GM23248 (cell line): ENCODE data around the gene BEND4. TPM values are rescaled to one million over a fixed set of nuclear protein-coding genes. Genes with fewer than 3 reads are reported as not detected.
A peak's percentile ranks its signal among the peaks of the same experiment; 100 is the strongest.

Source experiments
- DNase-seq: peaks from one replicate; pipeline ENCODE4 v3.0.0-alpha.2; 2015
- H2AFZ ChIP-seq: fragments of 200-600 bp; sonication (generic); 2 replicates; pipeline ENCODE4 v1.6.1; 2016; ENCODE audit warnings: antibody characterized with exemption
- H3F3A ChIP-seq: fragments of 200-600 bp; sonication (generic); 2 replicates; pipeline ENCODE4 v1.6.1; 2016; ENCODE audit warnings: mild to moderate bottlenecking, antibody characterized with exemption, mixed run types; ENCODE audit not compliant: insufficient read depth
- H3K27ac ChIP-seq: fragments of 200-600 bp; sonication (generic); 2 replicates; pipeline ENCODE4 v1.5.1; 2016; ENCODE audit warnings: mild to moderate bottlenecking
- H3K27me3 ChIP-seq: fragments of 200-600 bp; sonication (generic); replicated peaks from 2 replicates; pipeline ENCODE4 v1.6.1; 2016; ENCODE audit warnings: mild to moderate bottlenecking; ENCODE audit not compliant: insufficient read depth
- H3K36me3 ChIP-seq: fragments of 200-600 bp; sonication (generic); 2 replicates; pipeline ENCODE4 v1.6.1; 2016; ENCODE audit warnings: low read depth, mild to moderate bottlenecking
- H3K4me1 ChIP-seq: fragments of 200-600 bp; sonication (generic); 2 replicates; pipeline ENCODE4 v1.6.1; 2016; ENCODE audit warnings: mild to moderate bottlenecking; ENCODE audit not compliant: insufficient read depth
- H3K4me2 ChIP-seq: fragments of 200-600 bp; sonication (generic); one replicate; pipeline ENCODE4 v1.6.1; 2016; ENCODE audit warnings: mild to moderate bottlenecking; ENCODE audit not compliant: unreplicated experiment
- H3K4me3 ChIP-seq: fragments of 200-600 bp; sonication (generic); 2 replicates; pipeline ENCODE4 v1.5.1; 2016; ENCODE audit warnings: mild to moderate bottlenecking
- H3K79me2 ChIP-seq: fragments of 200-600 bp; sonication (generic); 2 replicates; pipeline ENCODE4 v1.6.1; 2016; ENCODE audit warnings: mild to moderate bottlenecking; ENCODE audit not compliant: insufficient read depth
- H3K9ac ChIP-seq: fragments of 200-600 bp; sonication (generic); 2 replicates; pipeline ENCODE4 v1.6.1; 2016; ENCODE audit warnings: mild to moderate bottlenecking
- H3K9me2 ChIP-seq: fragments of 200-600 bp; sonication (generic); 2 replicates; pipeline ENCODE4 v1.6.1; 2016; ENCODE audit warnings: mixed run types, mild to moderate bottlenecking, moderate library complexity; ENCODE audit not compliant: insufficient read depth
- H3K9me3 ChIP-seq: fragments of 200-600 bp; sonication (generic); one replicate; pipeline ENCODE4 v1.6.1; 2017; ENCODE audit warnings: low read depth
- H4K20me1 ChIP-seq: fragments of 200-600 bp; sonication (generic); 2 replicates; pipeline ENCODE4 v1.6.0; 2016; ENCODE audit not compliant: insufficient read depth
- EZH2 ChIP-seq: fragments of 200-600 bp; sonication (generic); IDR thresholded peaks from 2 replicates; pipeline ENCODE4 v1.6.1; 2018; ENCODE audit warnings: antibody characterized with exemption, mild to moderate bottlenecking; ENCODE audit not compliant: insufficient read depth, poor library complexity, severe bottlenecking
- EZH2phosphoT487 ChIP-seq: fragments of 200-600 bp; sonication (generic); IDR thresholded peaks from 2 replicates; pipeline ENCODE4 v1.6.1; 2018; ENCODE audit warnings: antibody characterized with exemption, moderate library complexity, mild to moderate bottlenecking, low read depth; ENCODE audit not compliant: insufficient read depth
- WGBS, 2 experiments: methylation state at CpG; one replicate each; pipeline ENCODE4 v1.1.6; 2015 to 2017; ENCODE audit warnings: low lambda C conversion rate in 2 of 2, low coverage in 1 of 2; ENCODE audit errors: missing lambda C conversion rate in 2 of 2; 5-methylcytosine and 5-hydroxymethylcytosine counted together
- in situ Hi-C: fragments of 300-500 bp; cut with MboI; formaldehyde crosslinking; loops from 2 replicates; pipeline ENCODE4 v1.15.0; 2020
- polyA plus RNA-seq: library from polyadenylated mRNA; unstranded; fragments of >200 nt; fragmentation: Nextera tagmentation; extraction: Ambion mirVana; gene quantifications from 2 replicates; pipeline ENCODE4 v1.2.1, GENCODE V29; 2016
- total RNA-seq: library from RNA; depleted of rRNA; stranded (reverse); fragments of >200 nt; shearing (Covaris generic); gene quantifications from 2 replicates; pipeline ENCODE4 v1.2.3, GENCODE V29; 2014

The BEND4 gene
- total and polyA plus RNA-seq, 2 experiments from 2014 or later = not detected

DNA sequence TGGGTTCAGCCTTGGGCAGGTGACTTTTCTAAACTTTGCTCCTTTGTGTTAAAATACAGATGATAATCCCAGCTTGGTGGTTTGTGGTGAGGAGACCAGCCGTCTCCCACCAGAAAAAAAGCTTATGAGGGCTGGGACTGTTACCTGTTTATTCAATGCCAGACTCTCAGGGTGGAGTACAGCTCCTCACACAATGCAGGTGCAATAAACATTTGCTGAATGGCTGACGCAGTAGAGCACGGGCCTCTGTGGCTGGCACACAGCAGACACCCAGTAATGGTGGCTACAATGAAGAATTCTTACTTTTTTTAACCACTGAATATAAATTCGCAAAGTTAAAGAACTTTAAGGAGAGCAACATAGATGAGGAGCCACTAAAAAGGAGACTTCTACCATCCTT lies 30.2 kb downstream of the BEND4 start:
- H3K4me3 ChIP-seq = no peak overlapping the region
- no peak overlapping the region for H3K9ac ChIP-seq
- no peak overlapping the region for H3K27ac ChIP-seq
- H3K79me2 ChIP-seq = no peaks in the 10 kb centered on the region
- H3F3A ChIP-seq = no peaks in the 10 kb centered on the region
- H3K9me3 ChIP-seq = no peaks in the 10 kb centered on the region
- DNase-seq = no peak
- no peaks in the 10 kb centered on the region for H3K36me3 ChIP-seq
- 59 to 64% methylated on average over 4 of the region's 4 CpGs for WGBS, 2 experiments
- in situ Hi-C loops = no loop called here
- H2AFZ ChIP-seq = no peak overlapping the region
- no peaks in the 10 kb centered on the region for H4K20me1 ChIP-seq
- H3K9me2 ChIP-seq = no peaks in the 10 kb centered on the region
- TF ChIP-seq EZH2 = no peak
- TF ChIP-seq EZH2phosphoT487 = no peak
- peaks cover 30% of the 10 kb centered on the region; the same call in 1 of the 2 replicates for H3K27me3 ChIP-seq
- H3K4me2 ChIP-seq = no peak overlapping the region
- no peaks in the 10 kb centered on the region for H3K4me1 ChIP-seq

GRCh38 chr4:42119886-42120285 lies 32.6 kb downstream of the BEND4 start:
- H4K20me1 ChIP-seq = no peaks in the 10 kb centered on the region
- no peak overlapping the region for H3K27ac ChIP-seq
- H2AFZ ChIP-seq = no peak overlapping the region
- H3K36me3 ChIP-seq = no peaks in the 10 kb centered on the region
- peaks cover 38% of the 10 kb centered on the region; the same call in 1 of the 2 replicates for H3K27me3 ChIP-seq
- no peaks in the 10 kb centered on the region for H3F3A ChIP-seq
- DNase-seq = no peak
- no peak overlapping the region for H3K4me2 ChIP-seq
- H3K9me3 ChIP-seq = no peaks in the 10 kb centered on the region
- TF ChIP-seq EZH2phosphoT487 (no peak), EZH2 (no peak)
- no peaks in the 10 kb centered on the region for H3K4me1 ChIP-seq
- WGBS, 2 experiments = 21 to 25% methylated on average over 12 of the region's 12 CpGs
- no peak overlapping the region for H3K4me3 ChIP-seq
- no peaks in the 10 kb centered on the region for H3K9me2 ChIP-seq
- H3K79me2 ChIP-seq = no peaks in the 10 kb centered on the region
- H3K9ac ChIP-seq = no peak overlapping the region
- in situ Hi-C loops = no loop called here

DNA sequence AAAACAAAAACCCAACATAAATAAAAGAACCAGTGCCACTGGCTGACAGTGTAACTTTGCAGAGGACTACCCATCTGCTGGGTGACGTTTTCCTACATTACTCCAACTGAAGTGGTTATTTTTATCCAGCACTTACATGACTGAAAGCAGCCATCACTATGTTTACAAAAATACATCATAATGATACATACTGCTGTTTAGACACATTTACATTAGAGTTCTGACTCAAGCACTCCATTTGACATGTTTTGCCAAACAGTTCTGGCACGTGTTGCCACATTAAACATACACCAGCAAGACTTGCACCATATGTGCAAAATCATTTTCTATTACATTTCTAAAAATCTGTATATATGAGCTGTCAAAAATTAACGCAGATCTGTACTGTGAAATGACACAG lies 39.6 kb downstream of the BEND4 start:
- H3F3A ChIP-seq = no peaks in the 10 kb centered on the region
- no peak overlapping the region for H2AFZ ChIP-seq
- H3K4me3 ChIP-seq = no peak overlapping the region
- no peak overlapping the region for H3K27ac ChIP-seq
- H3K9ac ChIP-seq = no peak overlapping the region
- no peaks in the 10 kb centered on the region for H3K9me2 ChIP-seq
- in situ Hi-C loops = no loop called here
- TF ChIP-seq EZH2phosphoT487 (no peak), EZH2 (no peak)
- no peak for DNase-seq
- H3K4me1 ChIP-seq = no peaks in the 10 kb centered on the region
- no peaks in the 10 kb centered on the region for H3K9me3 ChIP-seq
- no peaks in the 10 kb centered on the region for H3K79me2 ChIP-seq
- peaks cover 37% of the 10 kb centered on the region; the same call in 1 of the 2 replicates for H3K27me3 ChIP-seq
- no peaks in the 10 kb centered on the region for H3K36me3 ChIP-seq
- WGBS, 2 experiments = 1 to 3% methylated on average over 3 of the region's 3 CpGs
- no peaks in the 10 kb centered on the region for H4K20me1 ChIP-seq
- H3K4me2 ChIP-seq = no peak overlapping the region

GRCh38 chr4:42104521-42104920 lies 47.9 kb downstream of the BEND4 start:
- WGBS, 2 experiments = 20 to 27% methylated on average over 2 of the region's 2 CpGs
- in situ Hi-C loops = no loop called here

More at GRCh38 chr4:42104521-42104920, 47.9 kb downstream of the BEND4 start:
- Histone ChIP-seq H3K79me2 (no peaks in the 10 kb centered on the region), H3K36me3 (no peaks in the 10 kb centered on the region), H3F3A (no peaks in the 10 kb centered on the region), H3K27me3 (peaks cover 9% of the 10 kb centered on the region; the same call in 1 of the 2 replicates), H3K4me3 (no peak overlapping the region), H3K4me1 (no peaks in the 10 kb centered on the region), H3K4me2 (no peak overlapping the region), H3K9me2 (no peaks in the 10 kb centered on the region), H3K27ac (no peak overlapping the region), H3K9ac (no peak overlapping the region), H2AFZ (no peak overlapping the region), H3K9me3 (no peaks in the 10 kb centered on the region), H4K20me1 (no peaks in the 10 kb centered on the region)
- TF ChIP-seq EZH2phosphoT487 = no peak
- no peak for TF ChIP-seq EZH2
- peak; percentile 50 for DNase-seq
